ENCODE data around the gene KMO.

The KMO gene

GRCh38 chr1:241598249-241598648, 66.1 kb downstream of the KMO start:
- DNase-seq, result no peak

DNA sequence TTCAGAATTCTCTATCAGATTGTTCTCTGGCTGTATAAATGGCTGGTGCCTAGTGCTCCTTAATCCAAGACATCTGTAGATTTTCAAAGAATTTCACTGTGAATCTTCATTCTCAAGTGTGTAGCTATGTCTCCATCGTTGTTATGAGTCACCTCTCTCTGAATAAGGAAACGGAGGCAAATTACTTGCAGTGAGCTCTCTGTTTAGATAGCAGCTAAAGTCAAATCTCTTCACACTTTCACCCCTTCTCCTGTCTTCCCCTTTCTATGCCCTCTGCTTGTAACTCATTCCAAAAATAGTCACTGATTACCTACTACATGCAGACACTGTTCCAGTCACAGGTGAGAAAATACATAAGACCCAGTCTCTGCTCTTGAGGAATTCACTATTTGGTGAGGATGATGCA, 68.3 kb downstream of the KMO start:
- DNase-seq, result no peak

- DNase-seq, result no peak
These were observed 71.6 kb downstream of the KMO start for GRCh38 chr1:241603731-241604245.

- DNase-seq, result no peak
These were observed 73.1 kb downstream of the KMO start for GRCh38 chr1:241605146-241605805.

- DNase-seq, result no peak
These were observed 74.4 kb downstream of the KMO start for GRCh38 chr1:241606544-241606943.

DNA sequence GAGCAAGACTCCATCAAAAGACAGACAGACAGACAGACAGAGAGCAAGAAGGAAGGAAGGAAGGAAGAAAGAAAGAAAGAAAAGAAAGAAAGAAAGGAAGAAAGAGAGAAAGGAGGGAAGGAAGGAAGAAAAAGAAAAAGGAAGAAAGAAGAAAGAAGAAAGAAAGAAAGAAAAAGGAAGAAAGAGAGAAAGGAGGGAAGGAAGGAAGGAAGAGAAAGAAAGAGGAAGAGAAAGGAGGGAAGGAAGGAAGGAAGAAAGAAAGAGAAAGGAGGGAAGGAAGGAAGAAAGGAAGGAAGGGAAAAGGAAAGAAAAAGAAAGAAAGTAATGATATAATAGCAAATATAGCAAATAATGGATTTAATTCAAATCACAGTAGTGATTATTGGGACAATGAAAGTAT, 75.3 kb downstream of the KMO start:
- DNase-seq, result no peak

DNA sequence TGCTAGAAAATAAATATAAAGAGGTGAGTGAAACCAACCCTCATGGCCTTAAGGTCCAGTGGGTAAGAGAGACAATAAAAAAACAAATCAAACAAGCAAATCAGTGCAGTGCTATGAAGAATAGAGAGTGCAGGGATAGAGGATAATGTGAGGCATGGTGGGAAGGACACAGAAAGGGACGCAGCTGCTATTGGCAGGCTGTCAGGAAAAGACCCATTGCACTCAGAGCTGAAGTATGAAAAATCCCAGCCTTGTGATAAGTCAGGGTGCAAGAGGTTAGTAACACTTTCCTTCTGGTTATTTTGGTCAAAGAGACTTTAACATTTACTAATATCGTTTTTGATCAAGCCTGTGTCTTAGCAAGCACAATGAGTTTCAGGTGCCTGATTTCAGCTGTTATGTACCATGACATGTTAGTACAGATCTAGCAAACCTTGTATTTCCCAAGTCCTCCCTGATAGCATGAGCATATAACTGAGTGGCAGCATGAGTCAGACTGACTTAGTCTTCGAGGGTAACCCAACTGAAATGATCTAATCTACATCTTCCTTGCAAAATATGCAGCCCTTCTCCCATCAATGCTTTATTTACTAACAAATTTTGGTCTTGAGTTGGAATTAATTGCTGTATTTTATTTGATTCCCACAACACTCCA, 76.3 kb downstream of the KMO start:
- no peak for DNase-seq

GRCh38 chr1:241610056-241610815, 78.1 kb downstream of the KMO start:
- peak; percentile 55 for DNase-seq

- DNase-seq, result peak; percentile 71
These were observed 78.9 kb downstream of the KMO start for GRCh38 chr1:241611063-241611462.

DNA sequence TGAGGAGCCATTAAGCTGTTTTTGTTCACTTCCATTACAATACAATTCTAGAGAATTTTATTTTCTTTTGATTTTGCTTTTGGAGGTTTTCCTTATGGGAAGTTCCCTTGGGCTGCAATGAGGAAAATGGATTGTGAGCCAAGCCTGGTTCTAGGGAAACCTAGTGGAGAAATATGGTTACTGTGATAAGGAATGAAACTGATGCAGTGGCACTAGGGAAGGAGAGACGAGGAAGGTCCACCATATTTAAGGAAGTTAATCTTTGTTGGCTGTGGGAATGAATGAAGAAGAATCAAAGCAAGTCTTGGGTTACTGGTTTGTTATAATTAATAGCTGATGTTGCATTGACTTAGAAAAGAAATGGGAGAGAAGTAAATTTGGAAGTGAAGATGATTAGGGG, 79.6 kb downstream of the KMO start:
- no peak for DNase-seq

DNA sequence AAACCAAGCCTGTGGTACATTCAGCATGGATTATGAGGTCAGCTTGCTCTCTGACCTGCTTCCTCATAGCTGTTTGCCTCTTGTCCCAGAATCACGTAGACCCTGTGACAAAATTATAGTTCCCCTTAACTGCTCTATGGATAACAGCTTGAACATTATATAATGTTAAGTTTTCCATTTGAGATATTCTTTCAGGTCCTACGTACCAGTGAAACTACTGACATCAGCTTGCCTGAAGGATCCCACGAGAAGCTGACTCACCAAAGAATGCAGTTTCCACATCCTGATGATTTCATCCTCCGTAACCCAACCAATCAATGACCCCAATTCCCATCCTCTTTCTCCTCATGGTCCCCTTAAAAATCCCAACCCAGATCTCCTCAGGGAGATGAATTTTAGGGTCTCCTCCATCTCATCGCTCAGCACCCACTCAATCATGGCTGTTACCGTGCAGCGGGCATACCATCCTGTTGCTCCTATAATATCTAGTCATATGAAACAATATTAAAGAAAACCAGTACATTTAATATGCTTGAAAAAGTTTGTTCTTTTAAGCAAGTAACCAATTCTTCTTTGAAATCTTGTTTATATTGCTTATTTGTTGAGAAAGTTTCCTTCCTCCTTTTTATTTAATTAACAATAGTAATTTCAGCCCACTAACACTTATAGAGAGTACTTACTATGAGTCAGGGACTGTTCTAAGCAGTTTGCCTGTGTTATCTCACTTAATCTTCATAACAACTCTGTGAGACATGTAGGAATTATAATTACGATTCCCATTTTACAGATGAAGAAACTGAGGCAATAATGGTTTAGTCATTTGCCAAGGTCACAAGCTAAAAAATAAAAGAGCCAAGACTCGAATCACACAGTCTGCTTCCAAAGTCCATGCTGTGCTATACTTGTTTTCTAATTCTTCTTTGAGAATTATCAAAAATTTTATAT, 80.6 kb downstream of the KMO start:
- DNase-seq, result no peak

- DNase-seq, result no peak
These were observed 82.0 kb downstream of the KMO start for GRCh38 chr1:241614144-241614543.

DNA sequence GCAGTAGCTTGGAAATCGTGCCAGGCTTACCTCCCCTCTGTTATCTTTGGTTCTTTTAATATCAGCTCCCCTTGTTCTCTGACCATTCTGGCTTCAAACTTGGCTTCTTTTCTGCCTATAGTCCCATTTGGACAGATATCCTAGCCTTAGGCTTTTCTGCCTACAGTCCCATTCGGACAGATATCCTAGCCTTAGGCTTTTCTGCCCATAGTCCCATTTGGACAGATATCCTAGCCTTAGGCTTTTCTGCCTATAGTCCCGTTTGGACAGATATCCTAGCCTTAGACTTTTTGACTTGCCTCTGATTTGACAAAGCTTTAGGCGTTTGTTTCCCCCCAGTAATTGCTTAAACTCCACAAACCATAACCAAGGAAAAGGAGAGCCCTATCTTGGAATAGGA, 82.4 kb downstream of the KMO start:
- no peak for DNase-seq

- DNase-seq, result no peak
These were observed 83.1 kb downstream of the KMO start for GRCh38 chr1:241615043-241615974.

- DNase-seq, result no peak
These were observed 85.2 kb downstream of the KMO start for GRCh38 chr1:241617426-241617825.

GRCh38 chr1:241622669-241623068, 90.5 kb downstream of the KMO start:
- no peak for DNase-seq

DNA sequence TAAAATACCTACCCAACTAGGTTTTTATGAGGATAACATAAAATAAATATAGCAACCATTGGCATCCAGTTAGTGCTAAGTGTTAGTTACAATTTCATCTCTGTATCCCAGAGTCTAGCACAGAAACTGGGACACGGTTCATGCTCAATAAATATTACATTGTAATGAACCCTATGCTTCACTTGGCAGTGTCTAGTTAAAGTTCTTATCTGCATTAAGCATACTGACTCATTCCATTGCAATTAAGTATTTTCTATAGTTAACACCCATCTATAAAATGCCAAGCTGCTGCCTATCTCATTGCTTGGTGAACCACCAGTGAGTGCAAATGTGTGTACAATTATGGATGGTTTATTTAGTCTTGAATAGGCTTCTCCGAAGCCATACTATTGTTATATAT, 92.8 kb downstream of the KMO start:
- DNase-seq, result no peak

GRCh38 chr1:241627453-241628259, 95.5 kb downstream of the KMO start:
- DNase-seq, result no peak

GRCh38 chr1:241630005-241630404, 97.8 kb downstream of the KMO start:
- DNase-seq, result no peak

GRCh38 chr1:241630476-241630875, 98.3 kb downstream of the KMO start:
- no peak for DNase-seq

GRCh38 chr1:241630899-241631298, 98.7 kb downstream of the KMO start:
- no peak for DNase-seq

Measured in NCI-H1092 (cell line).